ENCODE measurements around the gene RILPL1. TPM values are rescaled to one million over a fixed set of nuclear protein-coding genes. Genes with fewer than 3 reads are reported as not detected.
A peak's percentile ranks its signal among the peaks of the same experiment; 100 is the strongest.

Gene RILPL1
- total and polyA plus RNA-seq, 10 of the 15 experiments (the other 5 are each of a cell fraction or from before 2014, with no cell fraction given), result 0.05 to 0.61 (median 0.25) TPM

GRCh38 chr12:123532808-123533649 lies 490 bp downstream of the RILPL1 start:
- H3K4me1 ChIP-seq (ENCODE audit: control insufficient read depth, insufficient read depth, low read length), result peaks cover 16% of the 10 kb centered on the region
- no peak overlapping the region; the same call in 1 of the 2 replicates for H3K9ac ChIP-seq (ENCODE audit: control insufficient read depth, insufficient read depth, low read length)
- WGBS (ENCODE audit: insufficient coverage, insufficient replicate concordance, low lambda C conversion rate, missing lambda C conversion rate), result 35% methylated on average over 61 of the region's 79 CpGs
- peak overlapping the region; percentile 90 for H3K4me2 ChIP-seq (ENCODE audit: control insufficient read depth, insufficient read depth)
- no TSS peak for BruUV-seq (replicated peaks)
- ChIA-PET POLR2A (interaction anchor here (0.6 kb wide), 1 partner anchor 169 kb away, joined by 3 read pairs; no protein-coding TSS in a partner anchor), SMC1A (ENCODE audit: uncharacterized antibody, unreplicated experiment) (interaction anchor here (1.1 kb wide), 1 partner anchor 27 kb away, joined by 3 read pairs; no protein-coding TSS in a partner anchor), RAD21 (ENCODE audit: unreplicated experiment) (interaction anchor here (0.6 to 1.2 kb wide), 3 partner anchors 9 to 192 kb away, joined by 3 to 4 read pairs (median 4); no protein-coding TSS in a partner anchor), CTCF (interaction anchor here (0.7 to 1.0 kb wide), 4 partner anchors 11 to 297 kb away, joined by 3 read pairs; no protein-coding TSS in a partner anchor)
- H3K36me3 ChIP-seq (ENCODE audit: control insufficient read depth in 2 of 2, insufficient read depth in 2 of 2, low read length in 1 of 2), result no peaks in the 10 kb centered on the region
- in situ Hi-C loops (cut with MboI) (no loop called here), intact Hi-C loops (cut with micrococcal nuclease; ENCODE audit: unreplicated experiment) (no loop called here)
- H2AFZ ChIP-seq (ENCODE audit: control insufficient read depth, low read depth, low read length), result peak overlapping the region; percentile 79
- no peak for TF ChIP-seq BACH1 (IDR thresholded peaks at IDR 0.05; ENCODE audit: borderline replicate concordance)
- TF ChIP-seq SMARCA5 (IDR thresholded peaks at IDR 0.05), result peak; percentile 88
- TF ChIP-seq HDGF (IDR thresholded peaks at IDR 0.05), result 0 out of 2 replicates have a peak, but pooled peaks have one; percentile 46
- 0 out of 2 replicates have a peak, but pooled peaks have one; percentile 27 for TF ChIP-seq ZNF217 (IDR thresholded peaks at IDR 0.05)
- TF ChIP-seq KDM1A (IDR thresholded peaks at IDR 0.05; ENCODE audit: borderline replicate concordance), result 0 out of 2 replicates have a peak, but pooled peaks have one; percentile 35
- TF ChIP-seq LARP7 (IDR thresholded peaks at IDR 0.05), result peak; percentile 66; the same call in 1 of the 2 replicates
- no peak for TF ChIP-seq SUPT20H (IDR thresholded peaks at IDR 0.05; ENCODE audit: borderline replicate concordance, control insufficient read depth, low read depth, low read length)
- TF ChIP-seq USF1 (IDR thresholded peaks at IDR 0.05; ENCODE audit: borderline replicate concordance, extremely low read length, insufficient read depth, low read depth, low read length), result no peak
- 0 out of 2 replicates have a peak, but pooled peaks have one; percentile 56 for TF ChIP-seq IKZF1 (conservative IDR thresholded peaks at IDR 0.05)
- DNase-seq (ENCODE audit: low read depth, low spot score) (no peak), ATAC-seq (peak; percentile 37), FAIRE-seq (no peak)
- no peaks in the 10 kb centered on the region; the same call in 1 of the 2 replicates for H4K20me1 ChIP-seq (ENCODE audit: control insufficient read depth, insufficient read depth)
- H3K27ac ChIP-seq (ENCODE audit: control insufficient read depth, insufficient read depth), result no peak overlapping the region
- H3K4me3 ChIP-seq, result peak overlapping the region; percentile 57; the same call in 1 of the 2 replicates
- H3K27me3 ChIP-seq (replicated peaks in 1 of 2; ENCODE audit: control insufficient read depth in 2 of 2, insufficient read depth in 2 of 2, low read length in 1 of 2), result no peaks in the 10 kb centered on the region; a peak in 2 of 4 replicates
- no peaks in the 10 kb centered on the region for H3K9me3 ChIP-seq (replicated peaks; ENCODE audit: control insufficient read depth, insufficient read depth, low read length)
- no peaks in the 10 kb centered on the region for H3K79me2 ChIP-seq (ENCODE audit: control insufficient read depth, insufficient read depth, low read length)

All from GM12878 (cell line).